ENCODE results near the gene CRYGS.

GRCh38 chr3:186549497-186549896 lies 5.3 kb upstream of the CRYGS start:
- no peak for TF ChIP-seq EZH2 (IDR thresholded peaks at IDR 0.05)
- TF ChIP-seq POLR2AphosphoS5 (IDR thresholded peaks at IDR 0.05; ENCODE audit: borderline replicate concordance, low read depth, low read length): no peak
- TF ChIP-seq FOXP2 (optimal IDR thresholded peaks at IDR 0.05; ENCODE audit: control extremely low read depth, extremely low read length, insufficient read depth): no peak
